SIG-M5 treated with dmso at 0.1 percent for 504 hours (cell line): Measurements from ENCODE around the gene TUSC2.
A peak's percentile ranks its signal among the peaks of the same experiment; 100 is the strongest.
"Not testable (repeated sequence)": the region's sequence is repeated elsewhere in the genome, so short reads cannot be mapped to it uniquely, and the experiment has no call there.

Experiments used
- DNase-seq: peaks from one replicate; lab custom pipeline; 2025; ENCODE audit not compliant: unreplicated experiment; lab: John Stamatoyannopoulos, UW

The TUSC2 gene

GRCh38 chr3:50295553-50296431, 32.2 kb downstream of the TUSC2 start:
- DNase-seq, result no peak

DNA sequence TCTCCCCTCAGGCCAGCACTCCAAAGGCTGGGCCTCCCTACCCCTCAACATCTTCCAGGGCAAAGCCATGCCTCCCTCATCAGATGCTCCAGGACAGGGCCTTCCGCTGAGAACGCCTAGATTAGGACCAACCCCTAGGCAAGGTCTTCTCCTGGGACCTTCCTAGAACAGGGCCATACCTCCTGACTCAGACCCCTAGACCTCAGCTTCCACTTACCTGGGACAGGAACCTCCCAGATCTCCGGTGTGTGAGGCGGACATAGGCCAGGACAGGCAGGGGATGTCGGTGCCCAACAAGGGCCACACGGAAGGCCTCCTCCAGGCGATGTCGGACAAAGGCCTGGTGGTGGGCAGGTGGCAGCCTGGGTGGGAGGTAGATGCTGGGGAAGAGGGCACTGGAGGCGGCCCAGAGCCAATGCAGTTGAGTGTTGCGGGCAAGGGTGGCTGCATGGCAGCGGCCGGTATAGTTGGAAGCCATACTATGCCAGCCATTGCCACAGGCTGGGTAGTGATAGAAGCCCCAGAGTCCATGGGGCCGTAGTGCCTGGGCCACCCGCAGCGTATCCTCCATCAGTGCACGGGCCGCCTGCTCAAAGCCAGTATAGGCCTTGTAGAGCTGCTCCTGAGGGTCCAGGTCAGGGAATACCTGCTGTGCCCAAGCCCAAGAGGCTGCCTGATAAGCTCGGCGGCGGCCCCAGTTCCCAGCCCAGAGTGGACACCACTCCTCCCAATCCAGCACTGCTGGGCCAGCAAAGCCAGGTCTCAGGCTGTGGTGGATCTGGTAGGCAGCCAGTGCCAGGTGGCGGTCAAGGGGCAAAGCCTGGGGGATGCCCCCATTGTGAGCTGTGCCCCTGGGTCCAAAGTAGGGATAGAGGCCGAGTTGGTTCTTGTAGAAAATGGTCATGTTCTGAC, 33.3 kb downstream of the TUSC2 start:
- no peak for DNase-seq

DNA sequence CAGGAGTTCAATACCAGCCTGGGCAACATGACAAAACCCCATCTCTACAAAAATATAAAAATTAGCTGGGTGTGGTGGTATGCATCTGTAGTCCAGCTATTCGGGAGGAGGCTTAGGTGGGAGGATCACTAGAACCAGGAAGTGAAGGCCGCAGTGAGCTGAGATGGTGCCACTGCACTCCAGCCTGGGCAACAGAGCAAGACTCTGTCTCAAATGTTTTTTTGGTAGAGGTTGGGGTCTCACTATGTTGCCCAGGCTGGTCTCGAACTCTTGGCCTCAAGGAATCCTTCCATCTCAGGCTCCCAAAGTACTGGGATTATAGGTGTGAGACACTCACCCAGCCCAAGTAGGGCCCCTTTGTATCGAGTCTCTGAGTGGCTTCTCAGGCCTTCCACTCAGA, 33.9 kb downstream of the TUSC2 start:
- DNase-seq, result no peak

GRCh38 chr3:50293079-50293801, 34.8 kb downstream of the TUSC2 start:
- DNase-seq, result no peak

- peak; percentile 98 for DNase-seq
Measured at GRCh38 chr3:50292159-50293078, 35.6 kb downstream of the TUSC2 start, which contains the start of gene IFRD2. IFRD2 (minus strand) TSS chr3:50292429; CDS start chr3:50292274, 155 bp downstream.

DNA sequence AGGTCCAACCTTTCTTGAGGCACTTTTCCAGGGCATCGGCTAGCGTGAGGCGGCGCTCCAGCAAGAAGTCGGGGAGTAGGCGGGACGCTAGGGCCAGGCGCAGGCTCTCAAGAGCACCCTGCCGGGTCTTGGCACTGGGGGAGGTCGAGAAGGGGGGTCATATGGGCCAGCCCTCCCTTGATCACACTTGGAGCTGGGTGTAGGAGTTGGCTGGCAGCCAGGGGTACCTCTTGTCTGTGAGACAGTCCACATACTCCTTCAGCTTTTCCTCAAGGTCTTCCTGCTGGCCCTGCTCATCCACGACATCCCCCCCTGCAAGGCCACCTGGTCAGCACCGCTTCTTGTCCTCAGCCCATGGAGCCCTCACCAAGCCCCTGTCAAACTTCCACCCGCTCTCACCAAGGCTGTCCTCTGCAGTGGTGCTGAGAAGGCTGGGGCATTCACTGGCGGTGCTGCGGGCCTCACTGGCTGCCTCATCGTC, 37.8 kb downstream of the TUSC2 start:
- no peak for DNase-seq

- DNase-seq, result no peak
Measured at GRCh38 chr3:50289130-50289529, 38.9 kb downstream of the TUSC2 start.

- no peak for DNase-seq
Measured at GRCh38 chr3:50288387-50289007, 39.5 kb downstream of the TUSC2 start.

DNA sequence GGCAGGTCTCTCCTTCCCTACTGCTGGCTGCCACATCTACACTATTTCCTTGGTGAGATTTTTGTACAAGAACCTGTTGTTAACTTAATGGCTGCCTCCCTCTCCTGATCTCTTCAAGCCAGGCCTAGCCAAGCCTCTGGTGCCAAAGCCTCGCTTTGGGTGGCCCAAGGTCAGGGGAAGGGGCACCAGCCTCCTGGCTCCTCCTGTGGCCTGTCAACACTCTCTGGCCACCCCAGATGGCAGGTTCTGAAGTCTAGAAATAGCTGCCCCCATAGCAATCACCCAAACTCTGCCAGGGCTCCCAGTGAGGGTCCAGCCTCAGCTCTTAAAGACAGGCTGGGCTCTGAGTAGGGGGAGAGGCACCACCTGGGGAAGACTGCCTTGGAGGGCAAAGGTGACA, 40.8 kb downstream of the TUSC2 start:
- no peak for DNase-seq

DNA sequence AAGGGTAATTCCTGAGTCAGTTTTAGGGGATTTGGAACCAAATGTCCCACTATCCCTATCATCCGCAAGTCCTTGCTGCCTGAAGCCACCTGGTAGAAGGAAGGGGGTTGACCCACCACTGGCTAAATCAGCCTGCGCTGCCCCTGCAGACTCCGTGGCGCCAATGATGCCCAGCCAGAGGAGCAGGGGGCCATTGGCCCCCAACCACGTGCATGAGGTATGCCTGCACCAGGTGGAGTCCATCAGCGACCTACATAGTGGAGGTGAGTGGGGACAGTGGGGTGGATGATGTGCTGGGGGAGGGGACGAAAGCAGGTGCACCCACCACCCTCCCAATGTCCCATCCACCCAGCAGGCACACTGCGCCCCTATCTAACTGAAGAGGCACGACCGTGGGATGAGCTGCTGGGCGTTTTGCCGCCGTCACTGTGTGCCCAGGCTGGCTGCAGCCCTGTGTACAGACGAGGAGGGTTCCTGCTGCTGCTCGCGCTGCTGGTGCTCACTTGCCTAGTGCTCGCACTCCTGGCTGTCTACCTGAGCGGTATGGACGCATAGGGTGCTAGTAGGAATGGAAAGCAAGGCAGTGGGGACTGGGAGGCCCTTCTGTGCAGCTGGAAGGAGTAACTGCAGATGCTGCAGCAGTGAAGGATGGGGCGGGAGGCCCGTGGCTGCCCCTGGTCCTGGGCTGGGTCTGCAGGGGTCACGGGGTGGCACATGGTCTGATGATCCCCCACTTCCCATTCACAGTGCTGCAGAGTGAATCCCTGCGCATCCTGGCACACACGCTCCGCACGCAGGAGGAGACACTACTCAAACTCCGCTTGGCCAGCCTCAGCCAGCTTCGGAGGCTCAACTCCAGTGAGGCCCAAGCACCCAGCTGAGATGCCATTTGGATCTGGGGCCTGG, 41.4 kb downstream of the TUSC2 start:
- DNase-seq, result no peak

- DNase-seq, result not testable (repeated sequence)
Measured at GRCh38 chr3:50284121-50284520, 43.9 kb downstream of the TUSC2 start.

DNA sequence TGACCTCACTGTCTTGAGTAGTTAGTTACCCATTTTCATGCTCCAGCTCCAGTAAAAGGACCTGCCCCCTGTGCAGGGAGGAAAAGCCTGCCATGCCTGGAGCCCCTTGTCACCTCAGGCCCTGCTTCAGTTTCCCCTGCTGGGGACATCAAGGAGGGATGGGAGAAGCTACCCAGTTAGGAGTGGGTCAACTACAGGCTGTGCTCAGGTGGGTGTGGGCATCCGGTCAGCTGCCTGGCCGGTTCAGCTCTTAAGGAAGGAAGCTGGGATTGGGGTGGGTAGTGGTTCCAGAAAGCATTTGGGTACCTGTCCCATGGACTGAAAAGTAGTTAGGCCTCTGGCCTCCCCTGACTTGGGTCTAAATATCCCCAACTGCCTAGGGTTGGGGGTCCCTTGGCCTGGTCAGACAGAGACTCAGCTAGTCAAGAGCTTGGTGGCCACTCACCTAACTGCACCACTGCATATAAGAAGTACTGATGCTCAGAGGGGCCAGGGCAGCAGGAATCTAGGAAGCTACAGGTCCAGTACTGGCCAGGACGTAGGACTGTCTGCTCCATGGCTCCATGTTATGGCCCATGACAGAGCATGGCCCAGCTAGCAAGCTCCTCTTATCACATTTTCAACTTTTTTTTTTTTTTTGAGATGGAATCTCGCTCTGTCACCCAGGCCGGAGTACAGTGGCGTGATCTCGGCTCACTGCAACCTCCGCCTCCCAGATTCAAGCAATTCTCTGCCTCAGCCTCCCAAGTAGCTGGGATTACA, 48.6 kb downstream of the TUSC2 start:
- no peak for DNase-seq

GRCh38 chr3:50278880-50279224, 49.2 kb downstream of the TUSC2 start, which contains the start of gene LSMEM2:
LSMEM2 (plus strand) TSS chr3:50279087; CDS start chr3:50279114, 27 bp downstream.
- no peak for DNase-seq

- DNase-seq, result no peak
Measured at GRCh38 chr3:50278123-50278879, 49.7 kb downstream of the TUSC2 start.

GRCh38 chr3:50276762-50277101, 51.3 kb downstream of the TUSC2 start:
- no peak for DNase-seq

- DNase-seq, result no peak
Measured at GRCh38 chr3:50275996-50276761, 51.8 kb downstream of the TUSC2 start.
